ENCODE results near the gene RANBP3. TPM values are rescaled to one million over a fixed set of nuclear protein-coding genes. Genes with fewer than 3 reads are reported as not detected.

RANBP3 gene
- total RNA-seq, 2 donors from 2014 or later: 81.4 to 112 TPM

Other genes starting within 250 kb of the RANBP3 start
- gene PRR22, start 193.4 kb downstream of the RANBP3 start, total RNA-seq: 1 to 10 TPM; 4.6 to 9.9 TPM
- 10 to 100 TPM; 46.8 to 73.6 TPM for gene DUS3L, start 187.0 kb downstream of the RANBP3 start, total RNA-seq
- gene NRTN, start 173.1 kb downstream of the RANBP3 start, total RNA-seq: under 1 TPM; 0.32 to 0.52 TPM
- gene FUT6, start 138.4 kb downstream of the RANBP3 start, total RNA-seq: not detected
- 1 to 10 TPM in 1 of 2 donors, not detected in 1; 1.4 TPM for gene FUT3, start 126.7 kb downstream of the RANBP3 start, total RNA-seq
- under 1 TPM in 1 of 2 donors, not detected in 1; 0.48 TPM for gene FUT5, start 107.6 kb downstream of the RANBP3 start, total RNA-seq
- 100 to 1,000 TPM; 162 to 249 TPM for gene NDUFA11, start 74.3 kb downstream of the RANBP3 start, total RNA-seq
- 1 to 10 TPM; 3.7 to 4.4 TPM for gene VMAC, start 73.3 kb downstream of the RANBP3 start, total RNA-seq
- 1 to 10 TPM; 3.8 to 5.1 TPM for gene CAPS, start 63.9 kb downstream of the RANBP3 start, total RNA-seq
- gene RFX2, start 132.4 kb upstream of the RANBP3 start, total RNA-seq: 10 to 100 TPM in 1 of 2 donors, 1 to 10 TPM in 1; 9.7 to 20.7 TPM
- gene ACSBG2, start 157.5 kb upstream of the RANBP3 start, total RNA-seq: not detected